Cortex of kidney (tissue), 1 donor: ENCODE measurements around the gene RHBG.

Experiments used
- DNase-seq: peaks from one replicate; lab custom pipeline; 2025; lab: John Stamatoyannopoulos, UW

The RHBG gene

DNA sequence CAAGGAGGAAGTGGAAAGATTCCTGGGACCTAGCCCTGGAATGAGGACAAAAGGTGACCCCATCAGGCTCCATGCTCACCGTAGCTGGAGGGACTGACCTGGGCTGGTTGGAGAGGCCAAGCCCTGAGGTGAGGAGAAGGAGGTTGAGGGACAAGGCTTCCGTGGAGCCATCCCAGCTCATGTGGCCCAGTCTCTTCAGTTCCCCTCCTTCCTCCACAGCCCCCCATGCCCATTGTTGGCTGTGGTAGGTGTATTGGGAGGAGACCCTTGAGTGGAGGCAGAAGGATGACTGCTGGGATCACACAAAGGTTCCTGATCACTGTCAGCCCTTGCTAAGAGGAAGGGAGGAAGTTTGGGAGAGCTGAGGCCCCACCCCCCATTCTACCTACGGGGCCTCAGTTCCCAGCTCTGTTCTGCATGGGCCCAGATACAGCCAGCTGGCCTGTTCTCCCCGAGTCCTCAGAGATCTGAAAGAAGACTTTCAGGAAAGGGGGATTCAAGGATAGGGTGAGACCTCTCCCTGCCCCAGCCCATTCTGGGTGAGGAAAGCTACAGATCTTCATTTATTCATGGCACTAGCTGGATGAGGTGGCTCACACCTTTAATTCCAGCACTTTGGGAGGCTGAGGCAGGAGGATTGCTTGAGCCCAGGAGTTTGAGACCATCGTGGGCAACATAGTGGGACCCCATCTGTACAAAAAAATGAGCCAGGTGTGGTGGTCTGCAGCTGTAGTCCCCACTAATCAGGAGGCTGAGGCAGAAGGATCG lies 17.3 kb downstream of the RHBG start:
- DNase-seq: no peak

DNA sequence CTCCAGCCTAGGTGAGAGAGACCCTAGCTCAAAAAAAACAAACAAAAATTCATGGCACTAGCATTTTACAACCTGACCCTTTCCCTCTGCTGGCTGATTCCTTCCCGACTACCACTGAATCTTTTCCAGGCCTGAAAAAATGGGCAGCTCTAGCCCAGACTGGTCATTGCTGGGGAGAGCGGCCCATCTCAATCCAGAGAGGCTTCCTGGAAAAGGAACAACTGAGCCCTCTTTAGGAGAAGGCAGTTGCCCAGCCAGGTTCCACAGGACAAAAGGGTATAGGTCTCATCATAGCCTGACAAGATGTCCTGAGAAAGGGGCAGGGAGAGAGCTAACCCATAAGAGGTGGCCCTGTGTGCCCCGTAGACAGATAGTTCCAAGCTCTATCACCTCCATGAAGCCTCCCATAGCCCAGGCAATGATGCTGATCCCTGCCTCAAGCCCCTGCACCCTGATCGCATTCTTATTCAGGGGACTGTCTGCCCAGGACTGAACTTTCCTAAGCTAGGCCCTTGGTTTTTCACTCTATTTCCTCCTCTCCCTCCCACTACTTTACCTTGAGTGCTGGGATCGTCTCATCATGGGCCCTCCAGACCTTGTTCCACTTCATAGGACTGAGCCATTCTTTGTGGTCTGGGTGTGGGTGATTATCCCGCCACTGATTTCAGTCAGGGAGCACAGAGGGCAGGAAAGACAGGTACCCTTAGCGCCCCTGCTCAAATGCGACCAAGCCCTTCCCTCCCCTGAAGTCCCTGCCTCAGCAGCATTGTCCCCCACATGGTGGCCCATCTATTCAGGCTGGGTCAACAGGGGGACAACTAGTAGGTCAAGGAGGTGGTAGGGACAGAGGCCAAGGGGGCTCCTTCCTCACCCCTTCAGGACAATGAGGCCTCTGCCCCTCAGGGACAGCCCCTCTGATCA lies 18.2 kb downstream of the RHBG start:
- DNase-seq: no peak

DNA sequence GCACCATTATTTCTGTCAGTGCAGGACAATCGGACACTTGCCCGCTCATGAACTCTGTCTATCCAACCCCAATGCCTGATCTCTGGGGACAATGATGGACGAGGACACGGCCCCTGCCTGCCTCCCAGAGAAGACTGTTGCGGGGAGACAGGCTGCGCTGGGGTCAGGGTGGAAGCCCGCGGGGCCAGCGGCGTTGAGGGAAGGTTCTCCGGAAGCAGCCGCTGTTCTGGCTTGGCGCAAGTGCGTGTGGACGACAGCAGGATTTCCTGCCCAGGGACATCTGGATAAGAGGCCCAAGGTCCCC lies 18.8 kb downstream of the RHBG start:
- no peak for DNase-seq

DNA sequence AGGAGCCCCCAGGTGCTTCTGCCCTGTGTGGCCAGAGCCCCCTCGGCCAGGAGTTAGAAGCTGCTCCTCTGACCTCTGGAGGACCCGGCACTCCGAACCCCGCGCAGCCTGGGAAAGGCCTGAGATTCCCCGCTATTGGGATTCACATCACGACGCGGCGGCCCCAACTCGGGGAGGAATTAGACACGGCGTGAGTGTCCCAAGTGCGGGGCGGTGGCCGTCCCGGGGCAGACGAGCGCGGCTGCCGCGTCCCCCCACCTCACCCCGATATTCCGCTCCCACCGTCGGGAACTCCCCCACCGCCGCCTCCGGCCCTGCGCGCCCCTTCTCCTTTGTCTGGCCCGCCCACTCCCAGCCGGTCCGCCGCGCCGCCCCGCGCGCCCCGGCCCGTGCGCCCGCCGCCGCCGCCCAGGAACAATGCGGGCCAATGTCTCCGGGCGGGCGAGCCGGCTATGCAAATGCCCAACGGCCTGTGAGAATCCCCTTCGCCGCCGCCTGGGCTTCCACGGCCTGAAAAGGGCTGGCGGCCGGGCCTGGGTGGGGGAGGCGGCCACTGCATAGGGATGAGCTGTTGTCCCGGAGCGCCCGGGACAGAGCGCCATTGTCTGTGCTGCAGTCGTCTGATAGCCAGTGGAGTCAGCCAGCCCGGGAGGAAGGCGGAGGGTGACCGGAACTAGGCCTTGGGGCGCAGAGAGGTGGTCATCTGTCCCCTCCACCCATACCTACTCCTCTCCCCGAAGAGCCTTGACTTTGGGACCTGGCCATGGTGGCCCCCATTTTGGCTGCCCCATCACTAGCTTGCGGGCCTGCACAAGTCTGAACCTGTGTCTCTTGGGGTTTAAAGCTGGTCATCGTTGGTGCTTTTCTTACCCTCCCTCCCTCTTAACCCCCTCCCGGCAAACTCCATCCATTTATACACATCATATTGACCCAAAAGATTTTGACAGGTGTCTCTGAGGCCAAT lies 19.4 kb downstream of the RHBG start:
- DNase-seq: no peak

DNA sequence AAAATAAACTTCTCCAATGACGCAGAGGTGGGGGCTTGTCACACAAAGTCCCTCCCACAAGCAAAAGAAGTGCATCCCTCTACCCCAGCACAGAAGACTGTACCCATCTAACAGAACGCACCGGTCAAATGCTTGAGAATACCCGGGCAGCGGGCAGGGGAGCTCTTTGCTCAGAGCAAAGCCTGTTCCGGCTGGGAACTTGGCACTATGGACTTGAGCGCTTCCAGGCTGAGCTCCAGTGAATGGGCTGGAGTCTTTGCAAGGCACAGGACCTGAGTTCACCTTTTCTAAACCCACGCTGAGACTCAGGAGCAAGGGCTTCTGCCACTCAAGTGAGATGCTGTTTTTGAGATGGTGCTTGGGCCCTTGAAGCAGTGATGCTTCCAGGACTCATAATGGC lies 20.3 kb downstream of the RHBG start:
- no peak for DNase-seq

DNA sequence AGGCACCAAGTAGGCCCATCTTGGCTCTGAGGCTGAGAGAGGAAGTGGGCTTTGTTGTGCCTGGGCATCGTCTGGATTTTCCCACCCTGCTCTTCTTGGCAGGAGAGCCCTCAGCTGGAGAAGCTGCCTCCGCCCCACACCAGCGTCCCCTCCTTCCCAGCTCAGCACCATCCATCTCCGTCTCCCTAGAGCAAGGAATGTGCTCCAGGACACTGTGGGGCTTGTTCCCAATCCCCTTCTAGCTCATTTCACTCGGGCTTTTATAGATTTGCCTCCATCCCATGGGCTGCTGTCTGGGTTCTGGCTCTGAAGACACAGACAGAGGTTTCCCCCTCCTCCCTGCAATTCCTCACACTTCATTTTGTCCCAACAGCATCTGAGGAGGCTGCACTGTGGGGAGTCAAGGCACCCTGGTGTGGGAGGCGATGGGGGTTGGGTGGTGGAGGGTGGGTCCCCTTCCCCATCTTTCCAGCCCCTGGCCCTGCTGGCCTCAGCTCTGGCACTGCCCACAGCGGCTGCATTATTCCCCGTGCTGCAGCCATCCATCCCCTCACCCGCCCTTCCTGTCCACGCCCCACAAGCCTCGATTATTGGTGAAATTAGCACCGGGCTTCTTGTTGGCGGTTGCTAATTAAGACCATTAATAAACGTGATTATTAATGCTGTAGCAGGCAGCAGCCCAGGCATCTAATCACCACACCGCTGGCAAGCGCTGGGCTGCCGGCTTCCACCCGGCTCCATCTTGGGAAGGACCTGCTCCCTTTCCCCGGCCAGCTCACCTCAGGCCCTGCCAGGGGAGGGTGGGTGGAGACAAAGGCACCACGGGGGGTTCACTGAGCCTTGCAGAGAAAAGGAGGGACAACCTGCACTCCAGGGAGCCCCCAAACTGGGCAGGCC lies 21.7 kb downstream of the RHBG start:
- no peak for DNase-seq

DNA sequence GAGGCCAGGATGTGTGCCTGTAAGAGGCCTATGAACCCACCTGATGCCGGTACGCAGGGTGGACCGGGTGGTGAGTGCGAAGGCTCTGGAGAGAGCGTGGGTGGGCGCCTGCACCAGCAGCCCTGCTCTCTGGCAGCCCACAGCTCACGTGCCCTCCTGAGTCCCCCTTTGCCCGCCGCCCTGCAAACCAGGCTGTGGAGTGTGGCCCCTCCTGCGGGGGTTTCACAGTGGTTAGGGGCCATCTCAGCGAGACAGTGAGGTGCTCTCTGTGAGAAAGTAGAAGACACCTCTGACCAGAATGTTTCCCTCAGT lies 22.3 kb downstream of the RHBG start:
- DNase-seq: no peak

DNA sequence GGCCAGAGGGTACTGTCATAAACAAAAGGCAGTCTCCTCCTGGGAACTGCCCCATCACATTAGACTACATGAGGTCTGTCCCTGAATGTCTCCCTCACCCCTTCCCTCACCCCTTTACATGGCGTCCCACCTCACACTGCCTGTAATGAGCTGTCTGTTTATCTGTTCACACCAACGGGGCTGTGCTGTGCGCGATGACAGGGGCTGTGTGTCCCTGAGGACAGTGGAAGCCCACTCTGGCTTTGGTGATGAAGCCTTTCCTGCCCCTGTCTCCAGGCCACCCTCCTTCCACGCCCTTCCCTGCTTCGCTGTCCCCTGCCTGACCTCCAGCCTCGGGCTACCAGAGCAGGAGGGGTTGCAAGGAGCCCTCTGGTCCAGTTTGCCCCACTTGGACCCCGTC lies 22.7 kb downstream of the RHBG start:
- no peak for DNase-seq

DNA sequence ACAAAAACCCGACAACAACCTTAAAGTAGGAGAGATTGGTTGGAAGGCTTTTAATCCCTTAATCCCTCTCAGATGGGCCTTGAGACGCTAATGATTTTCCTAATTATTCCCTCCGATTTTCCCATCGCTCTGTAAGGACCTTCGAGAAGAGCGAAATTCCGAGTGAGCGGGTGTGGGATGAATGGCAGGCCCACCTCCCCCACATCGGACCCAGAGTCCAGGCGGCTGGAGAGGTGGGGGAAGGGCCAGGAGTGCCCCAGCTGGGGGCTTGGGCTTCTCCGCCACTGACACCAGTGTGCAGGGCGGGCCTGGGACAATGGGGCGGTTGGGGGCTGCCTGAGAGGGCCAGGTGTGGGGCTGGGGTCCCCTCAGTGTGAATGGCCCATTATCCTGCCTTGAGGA lies 23.4 kb downstream of the RHBG start:
- DNase-seq: no peak

DNA sequence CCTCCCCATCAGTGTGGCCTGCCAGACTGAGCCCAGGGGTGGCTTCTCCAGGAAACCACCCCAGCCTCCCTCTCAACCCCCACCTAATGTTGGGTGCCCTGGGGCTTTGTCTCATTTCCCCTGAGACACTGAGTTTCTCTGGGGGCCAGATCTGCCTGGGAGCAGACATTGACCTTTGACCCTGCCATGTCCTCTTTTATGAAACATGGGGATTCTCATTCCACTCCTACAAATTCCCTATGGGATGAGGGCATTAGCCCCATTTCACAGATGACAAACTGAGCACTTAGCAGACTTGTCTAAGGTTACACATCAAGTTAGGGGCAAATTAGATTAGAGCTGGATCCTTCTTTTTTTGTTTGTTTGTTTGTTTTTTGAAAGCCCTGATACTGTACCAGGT lies 24.1 kb downstream of the RHBG start:
- DNase-seq: no peak

DNA sequence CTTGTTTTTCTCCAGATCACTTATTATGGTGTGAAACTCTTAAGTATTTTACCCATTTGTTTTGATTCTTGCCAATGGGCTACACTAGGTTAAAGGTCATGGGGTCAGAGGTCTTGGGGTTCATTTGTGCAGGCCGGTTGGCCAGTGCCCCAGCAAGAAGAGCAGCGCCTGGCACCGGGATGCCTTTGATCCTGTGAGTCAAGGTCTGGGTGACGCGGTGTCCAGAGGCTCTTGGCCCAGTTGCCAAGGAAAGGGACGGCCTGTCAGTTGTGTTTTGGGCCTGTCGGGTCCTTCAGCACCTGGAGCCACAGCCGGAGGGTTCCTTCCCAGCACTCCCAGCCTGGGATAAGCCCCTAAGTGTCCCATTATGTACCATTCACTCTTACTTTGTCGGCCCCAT lies 25.1 kb downstream of the RHBG start:
- DNase-seq: no peak

DNA sequence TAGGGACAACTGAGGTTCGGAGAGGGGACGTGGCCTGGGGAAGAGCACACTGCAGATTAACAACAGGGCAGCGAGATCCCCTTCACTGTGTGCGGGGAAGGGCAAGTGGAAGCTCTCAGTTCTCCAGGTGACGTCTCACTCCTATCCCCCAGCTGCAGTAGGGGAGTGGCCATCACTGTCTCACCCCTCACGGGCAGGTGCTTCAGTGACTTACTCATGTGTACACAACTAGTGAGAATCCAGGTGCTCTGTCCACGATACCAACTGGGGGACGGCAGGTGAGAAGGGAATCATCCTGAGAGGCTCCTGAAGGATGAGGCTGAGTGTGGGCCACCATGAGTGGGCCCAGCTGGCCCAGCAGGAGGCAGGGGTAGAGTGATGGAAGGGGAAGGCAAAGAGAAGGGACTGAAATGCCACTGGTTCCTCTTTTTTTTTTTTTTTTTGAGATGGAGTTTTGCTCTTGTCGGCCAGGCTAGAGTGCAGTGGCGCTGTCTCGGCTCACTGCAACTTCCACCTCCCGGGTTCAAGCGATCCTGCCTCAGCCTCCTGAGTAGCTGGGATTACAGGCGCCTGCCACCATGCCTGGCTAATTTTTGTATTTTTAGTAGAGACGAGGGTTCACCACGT lies 25.9 kb downstream of the RHBG start:
- no peak for DNase-seq

DNA sequence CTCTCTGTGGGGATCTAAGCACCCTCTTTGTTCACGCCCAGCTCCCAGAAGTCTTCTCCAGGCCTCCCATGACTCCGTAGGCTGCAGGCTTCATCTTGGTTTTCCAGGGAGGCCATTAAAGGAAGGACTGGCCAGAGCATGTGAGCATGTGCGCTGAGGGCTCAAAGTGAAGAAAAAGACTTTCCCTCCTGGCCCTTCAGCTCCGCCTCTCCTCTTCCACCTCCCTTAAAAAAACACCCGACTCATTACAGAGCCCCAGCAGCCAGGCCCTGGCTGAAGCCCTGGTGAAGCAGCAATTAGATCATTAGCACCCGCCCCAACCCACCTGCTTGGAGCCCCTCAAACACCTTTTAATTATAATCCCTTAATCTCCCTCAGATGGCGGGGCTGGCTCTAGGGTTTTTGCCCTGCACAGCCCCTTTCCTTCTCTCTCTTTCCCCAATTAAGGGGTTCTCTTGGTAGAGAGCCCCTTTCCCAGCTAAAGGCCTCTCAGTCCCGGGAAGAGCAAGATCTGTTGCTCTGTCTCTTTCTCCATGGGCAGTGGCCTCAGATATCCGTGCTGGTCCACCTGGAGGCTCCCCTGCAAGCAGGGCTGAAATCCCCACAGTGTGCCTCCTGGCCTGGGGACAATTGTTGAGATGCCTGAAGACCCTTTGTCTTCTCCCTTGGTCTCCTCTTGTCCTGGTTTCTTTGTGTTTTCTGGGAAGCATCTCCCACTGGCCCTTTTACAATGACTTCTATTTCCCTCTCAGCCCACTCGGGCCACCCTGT lies 30.5 kb downstream of the RHBG start:
- DNase-seq: no peak

DNA sequence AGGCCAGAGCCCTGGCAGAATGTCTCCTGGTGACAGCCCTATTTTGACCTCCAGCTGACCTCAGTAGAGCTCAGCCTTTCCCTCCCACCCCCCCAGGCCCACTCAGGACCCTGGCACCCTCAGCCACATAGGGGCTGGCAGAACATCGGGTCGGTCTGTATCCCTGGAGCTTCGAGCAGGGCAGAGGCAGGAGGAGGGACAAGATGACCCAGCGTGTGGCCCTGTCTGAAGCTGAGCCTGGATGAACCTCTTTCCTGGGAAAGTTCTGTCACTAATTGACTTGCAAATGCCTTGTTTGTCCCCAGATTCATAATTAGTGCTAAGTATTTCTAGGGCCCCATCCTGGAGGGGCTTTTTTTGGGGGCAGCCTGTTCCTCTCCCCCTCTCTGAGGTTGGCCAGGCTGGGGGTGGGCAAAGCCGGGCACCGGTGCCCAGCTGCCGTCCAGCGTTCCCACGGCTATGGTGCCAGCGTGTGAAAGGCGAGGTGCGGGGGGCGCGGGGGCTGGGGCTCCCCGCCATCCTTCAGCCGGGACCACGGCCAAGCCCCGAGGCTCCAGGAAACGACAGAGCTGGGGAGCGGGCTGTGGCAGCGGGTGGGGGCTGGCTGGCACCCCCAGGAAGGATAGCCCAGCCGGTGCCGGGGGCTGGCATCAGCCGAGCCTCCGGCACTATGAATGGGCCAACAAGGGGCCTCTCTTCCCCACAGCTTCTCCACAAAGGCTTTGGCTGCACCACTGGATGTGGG lies 31.4 kb downstream of the RHBG start:
- no peak for DNase-seq

DNA sequence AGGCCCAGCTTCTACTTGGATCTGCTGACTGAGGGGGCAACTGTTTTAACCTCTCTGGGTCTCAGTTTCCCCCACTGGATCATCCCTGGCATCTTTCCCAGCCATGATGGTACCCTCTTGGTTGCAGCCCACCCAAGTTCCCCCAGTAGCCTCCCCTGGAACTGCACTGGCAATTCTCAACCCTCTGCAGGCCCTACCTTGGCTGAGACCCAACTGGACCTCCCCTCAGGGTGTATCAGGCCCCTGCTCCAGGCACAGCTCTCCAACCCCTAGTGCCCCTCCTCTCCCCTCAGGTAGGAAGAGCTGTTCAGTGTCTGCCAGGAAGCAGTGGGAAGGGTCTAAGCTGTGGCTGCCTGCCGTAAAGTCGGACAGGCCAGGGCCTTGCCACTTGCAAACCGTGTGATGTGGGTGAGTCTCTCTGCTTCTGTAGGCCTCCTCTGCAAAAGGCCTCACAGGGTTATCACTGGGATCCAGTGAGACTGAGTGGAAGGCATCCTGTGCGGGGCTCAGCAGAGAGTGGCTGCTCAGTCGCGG lies 32.1 kb downstream of the RHBG start:
- DNase-seq: no peak

DNA sequence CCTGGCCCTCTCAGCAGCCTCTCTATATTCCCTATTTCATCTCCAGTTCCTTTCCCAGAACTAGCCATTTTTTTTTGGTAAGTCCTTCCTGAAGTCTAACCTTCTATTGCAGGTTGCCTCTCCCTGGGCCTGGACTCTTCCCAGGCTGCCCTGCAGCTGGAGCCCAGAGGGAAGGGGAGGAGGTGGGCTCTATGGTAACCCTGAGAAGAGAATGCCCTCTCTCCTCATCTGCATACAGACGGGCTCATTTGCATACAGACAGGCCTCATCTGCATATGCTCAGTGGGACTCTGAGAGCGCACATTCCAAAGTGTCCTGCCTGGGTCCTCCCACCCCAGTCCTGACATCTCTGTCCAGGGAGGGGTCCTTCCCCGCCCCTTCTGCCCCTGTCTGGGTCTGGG lies 32.7 kb downstream of the RHBG start:
- no peak for DNase-seq

DNA sequence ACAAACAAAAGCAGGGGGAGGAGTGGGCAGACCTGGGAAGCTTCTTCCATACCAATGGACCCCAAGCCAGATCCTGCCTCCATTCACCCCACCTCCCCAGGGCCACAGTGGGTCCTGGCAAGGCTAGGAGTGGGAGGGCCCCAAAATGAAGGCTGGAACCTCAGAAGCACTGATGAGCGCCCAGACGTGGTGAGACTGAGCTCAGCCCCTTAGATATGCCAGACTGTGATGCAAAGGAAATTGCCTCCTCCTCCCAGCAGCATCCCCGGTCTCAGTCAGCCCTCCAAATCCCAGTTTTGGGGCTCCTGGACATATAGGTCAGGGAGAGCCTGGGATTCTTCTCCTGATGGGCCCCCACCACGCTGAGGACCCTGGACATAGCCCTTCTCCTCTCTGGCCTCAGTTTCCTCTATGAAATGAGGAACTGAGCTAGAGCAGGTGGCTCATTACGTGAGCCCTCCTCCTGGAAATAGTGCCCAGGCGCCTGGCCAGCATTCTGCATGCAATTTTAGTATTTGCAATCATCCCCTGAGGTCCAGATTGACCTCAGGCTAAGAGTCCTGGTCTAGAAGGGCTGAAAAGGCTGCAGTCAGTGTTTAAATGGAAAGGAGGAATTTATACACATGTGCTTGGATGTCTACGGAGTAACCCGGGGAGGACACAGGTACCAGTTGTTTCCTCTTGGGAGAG lies 33.5 kb downstream of the RHBG start:
- no peak for DNase-seq

DNA sequence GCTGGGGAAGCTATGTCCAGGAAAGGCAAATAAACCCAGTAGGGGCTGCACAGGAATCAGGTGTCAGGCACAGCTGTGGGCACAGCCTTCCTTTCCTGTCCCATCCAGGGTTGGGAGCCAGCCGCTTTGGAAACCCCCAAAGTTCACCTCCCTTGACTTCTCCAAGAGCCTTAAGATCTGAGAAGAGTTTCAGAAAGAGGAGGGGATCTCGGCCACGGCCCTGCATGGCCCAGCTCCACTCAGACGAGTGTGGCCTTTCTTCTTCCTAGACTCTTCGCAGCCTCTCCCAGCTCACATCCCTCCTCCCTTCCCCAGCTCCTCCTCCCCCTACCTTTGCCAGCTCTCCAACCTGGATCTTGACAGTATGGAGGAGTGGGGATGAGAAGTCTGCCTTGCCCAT lies 36.7 kb downstream of the RHBG start:
- no peak for DNase-seq

DNA sequence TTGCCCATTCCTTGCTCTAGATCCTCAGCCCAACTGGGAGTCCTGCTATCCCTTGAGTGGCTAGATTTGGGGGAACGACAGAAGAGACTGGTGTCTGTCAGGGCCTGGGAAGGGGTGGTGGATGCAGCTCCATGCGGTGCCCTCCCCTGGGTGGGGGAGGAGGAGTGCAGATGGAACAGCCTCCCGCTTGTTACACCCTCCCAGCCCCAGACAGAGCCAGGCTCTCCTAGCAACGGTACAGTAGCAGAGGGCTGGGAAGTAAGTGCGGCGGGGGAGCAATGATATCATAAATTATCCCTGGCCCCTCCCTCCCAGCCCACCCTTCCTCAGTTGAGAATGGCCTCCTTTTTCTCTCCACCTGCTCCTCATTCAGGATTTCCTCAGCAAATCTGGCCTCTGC lies 37.2 kb downstream of the RHBG start:
- DNase-seq: no peak
